ENCODE data around the gene MAGEB6. TPM values are rescaled to one million over a fixed set of nuclear protein-coding genes. Genes with fewer than 3 reads are reported as not detected.
"Not testable (repeated sequence)": the region's sequence is repeated elsewhere in the genome, so short reads cannot be mapped to it uniquely, and the experiment has no call there.

MAGEB6 gene
- total RNA-seq, 1 experiment from 2014 or later = not detected

- no peak for DNase-seq
- POLR2A ChIA-PET = no interaction called here
- Mint-ChIP-seq H3K36me3 (ENCODE audit: insufficient read depth, unreplicated experiment) (no peaks in the 10 kb centered on the region), H3K27ac (ENCODE audit: unreplicated experiment) (no peak overlapping the region), H3K4me1 (ENCODE audit: low read depth, unreplicated experiment) (no peaks in the 10 kb centered on the region), H3K27me3 (ENCODE audit: insufficient read depth, unreplicated experiment) (no peaks in the 10 kb centered on the region), H3K9me3 (ENCODE audit: unreplicated experiment) (no peaks in the 10 kb centered on the region), H3K4me3 (ENCODE audit: unreplicated experiment) (no peak overlapping the region)
- no peaks in the 10 kb centered on the region for H3K27me3 ChIP-seq (replicated peaks; ENCODE audit: control insufficient read depth, insufficient read depth, low read length)
- H3K4me3 ChIP-seq (ENCODE audit: low read depth, low read length) = no peak overlapping the region
- TF ChIP-seq CTCF (IDR thresholded peaks at IDR 0.05; ENCODE audit: insufficient read depth in 1 of 2, low read depth in 1 of 2, low read length in 1 of 2, severe bottlenecking in 1 of 2, unreplicated experiment in 1 of 2) = no peak
- H3K36me3 ChIP-seq (ENCODE audit: control insufficient read depth, insufficient read depth, low read length) = no peaks in the 10 kb centered on the region
- BruUV-seq (replicated peaks) = no TSS peak
- CTCF ChIA-PET = no interaction called here
- no peaks in the 10 kb centered on the region for H3K9me3 ChIP-seq
- intact Hi-C loops (cut with micrococcal nuclease; ENCODE audit: unreplicated experiment) = no loop called here
- no peaks in the 10 kb centered on the region for H3K4me1 ChIP-seq
Observed at GRCh38 chrX:26203561-26203960, 11.3 kb downstream of the MAGEB6 start.

GRCh38 chrX:26204717-26205116 lies 12.5 kb downstream of the MAGEB6 start:
- intact Hi-C loops (cut with micrococcal nuclease; ENCODE audit: unreplicated experiment); H3K9me3 Mint-ChIP-seq (ENCODE audit: unreplicated experiment); BruUV-seq (replicated peaks): not testable (repeated sequence)

GRCh38 chrX:26208012-26208411 lies 15.8 kb downstream of the MAGEB6 start:
- no peak for DNase-seq
- H3K4me3 ChIP-seq (ENCODE audit: low read depth, low read length) = no peak overlapping the region
- Mint-ChIP-seq H3K4me1 (ENCODE audit: low read depth, unreplicated experiment) (no peaks in the 10 kb centered on the region), H3K4me3 (ENCODE audit: unreplicated experiment) (no peak overlapping the region), H3K9me3 (ENCODE audit: unreplicated experiment) (peaks cover 4% of the 10 kb centered on the region), H3K27me3 (ENCODE audit: insufficient read depth, unreplicated experiment) (peaks cover under 1% of the 10 kb centered on the region), H3K27ac (ENCODE audit: unreplicated experiment) (no peak overlapping the region), H3K36me3 (ENCODE audit: insufficient read depth, unreplicated experiment) (no peaks in the 10 kb centered on the region)
- ChIA-PET CTCF (no interaction called here), POLR2A (no interaction called here)
- H3K9me3 ChIP-seq = no peaks in the 10 kb centered on the region
- no peak for TF ChIP-seq CTCF (IDR thresholded peaks at IDR 0.05; ENCODE audit: insufficient read depth in 1 of 2, low read depth in 1 of 2, low read length in 1 of 2, severe bottlenecking in 1 of 2, unreplicated experiment in 1 of 2)
- H3K27me3 ChIP-seq (replicated peaks; ENCODE audit: control insufficient read depth, insufficient read depth, low read length) = no peaks in the 10 kb centered on the region
- no peaks in the 10 kb centered on the region for H3K36me3 ChIP-seq (ENCODE audit: control insufficient read depth, insufficient read depth, low read length)
- intact Hi-C loops (cut with micrococcal nuclease; ENCODE audit: unreplicated experiment) = no loop called here
- H3K4me1 ChIP-seq = no peaks in the 10 kb centered on the region
- no TSS peak for BruUV-seq (replicated peaks)

More at GRCh38 chrX:26204717-26205116, 12.5 kb downstream of the MAGEB6 start:
- H3K9me3 ChIP-seq; H3K4me3 ChIP-seq (ENCODE audit: low read depth, low read length); CTCF ChIA-PET; DNase-seq; H3K4me3 Mint-ChIP-seq (ENCODE audit: unreplicated experiment); H3K36me3 Mint-ChIP-seq (ENCODE audit: insufficient read depth, unreplicated experiment); POLR2A ChIA-PET; H3K27ac Mint-ChIP-seq (ENCODE audit: unreplicated experiment); H3K4me1 Mint-ChIP-seq (ENCODE audit: low read depth, unreplicated experiment); H3K27me3 Mint-ChIP-seq (ENCODE audit: insufficient read depth, unreplicated experiment); H3K4me1 ChIP-seq; H3K36me3 ChIP-seq (ENCODE audit: control insufficient read depth, insufficient read depth, low read length); H3K27me3 ChIP-seq (replicated peaks; ENCODE audit: control insufficient read depth, insufficient read depth, low read length): not testable (repeated sequence)

GRCh38 chrX:26215869-26216268 lies 23.6 kb downstream of the MAGEB6 start, which contains the start of gene MAGEB5:
Gene MAGEB5 (plus strand): TSS chrX:26216169. CDS start chrX:26217302, 1,133 bp downstream.
- no TSS peak for BruUV-seq (replicated peaks)
- Mint-ChIP-seq H3K4me3 (ENCODE audit: unreplicated experiment) (no peak within 1 kb of the TSS), H3K4me1 (ENCODE audit: low read depth, unreplicated experiment) (no peaks in the 10 kb centered on the region), H3K27ac (ENCODE audit: unreplicated experiment) (no peak within 1 kb of the TSS), H3K27me3 (ENCODE audit: insufficient read depth, unreplicated experiment) (peaks cover 3% of the 10 kb centered on the region), H3K9me3 (ENCODE audit: unreplicated experiment) (peaks cover 9% of the 10 kb centered on the region), H3K36me3 (ENCODE audit: insufficient read depth, unreplicated experiment) (no peaks in the 10 kb centered on the region)
- Histone ChIP-seq H3K36me3 (ENCODE audit: control insufficient read depth, insufficient read depth, low read length) (no peaks in the 10 kb centered on the region), H3K9me3 (no peaks in the 10 kb centered on the region), H3K27me3 (replicated peaks; ENCODE audit: control insufficient read depth, insufficient read depth, low read length) (no peaks in the 10 kb centered on the region), H3K4me1 (no peaks in the 10 kb centered on the region), H3K4me3 (ENCODE audit: low read depth, low read length) (no peak within 1 kb of the TSS)
- no peak for TF ChIP-seq CTCF (IDR thresholded peaks at IDR 0.05; ENCODE audit: insufficient read depth in 1 of 2, low read depth in 1 of 2, low read length in 1 of 2, severe bottlenecking in 1 of 2, unreplicated experiment in 1 of 2)
- DNase-seq = no peak
- ChIA-PET CTCF (no interaction called here), POLR2A (no interaction called here)
- intact Hi-C loops (cut with micrococcal nuclease; ENCODE audit: unreplicated experiment) = no loop called here

Measured in Caco-2 (cell line).